Left forelimb (tissue), 1 donor: ENCODE results near the gene PRLH.
"Not testable (repeated sequence)": the region's sequence is repeated elsewhere in the genome, so short reads cannot be mapped to it uniquely, and the experiment has no call there.

Experiments used
- DNase-seq: peaks from one replicate; pipeline ENCODE4 v3.0.0-alpha.2; 2018; ENCODE audit warnings: low spot score

PRLH gene

GRCh38 chr2:237581751-237582746 lies 15.7 kb downstream of the PRLH start:
- DNase-seq = peak; percentile 80

- no peak for DNase-seq
Measured at GRCh38 chr2:237583385-237584295, 17.3 kb downstream of the PRLH start.

GRCh38 chr2:237585590-237586221 lies 19.3 kb downstream of the PRLH start:
- DNase-seq = no peak

- DNase-seq = no peak
Measured at GRCh38 chr2:237588044-237588696, 21.8 kb downstream of the PRLH start.

GRCh38 chr2:237590272-237591140 lies 24.1 kb downstream of the PRLH start, which contains the start of gene RAB17:
Gene RAB17, minus strand, starts transcription at chr2:237590734. Its CDS starts 4,580 bp downstream, at chr2:237586154.
- DNase-seq = no peak

- DNase-seq = no peak
Measured at GRCh38 chr2:237591141-237591881, 24.9 kb downstream of the PRLH start.

GRCh38 chr2:237592425-237592980 lies 26.1 kb downstream of the PRLH start:
- DNase-seq = no peak

- no peak for DNase-seq
Measured at GRCh38 chr2:237593036-237593435, 26.7 kb downstream of the PRLH start.

- DNase-seq = no peak
Measured at GRCh38 chr2:237593596-237594320, 27.4 kb downstream of the PRLH start.

- DNase-seq = no peak
Measured at GRCh38 chr2:237594514-237594871, 28.1 kb downstream of the PRLH start.

GRCh38 chr2:237595829-237596519 lies 29.6 kb downstream of the PRLH start:
- DNase-seq = not testable (repeated sequence)

- no peak for DNase-seq
Measured at GRCh38 chr2:237596520-237597195, 30.3 kb downstream of the PRLH start.

GRCh38 chr2:237597196-237598145 lies 31.1 kb downstream of the PRLH start:
- DNase-seq = no peak

- DNase-seq = no peak
Measured at GRCh38 chr2:237598468-237599208, 32.3 kb downstream of the PRLH start.

- no peak for DNase-seq
Measured at GRCh38 chr2:237599465-237600110, 33.2 kb downstream of the PRLH start.
